Measurements from ENCODE around the gene PTPRD.

Gene PTPRD

GRCh38 chr9:8860086-8860485 lies 1752.7 kb downstream of the PTPRD start:
- H3K27me3 ChIP-seq (ENCODE audit: control insufficient read depth, low read length) = no peaks in the 10 kb centered on the region
- no peak for TF ChIP-seq EZH2phosphoT487 (IDR thresholded peaks at IDR 0.05; ENCODE audit: borderline replicate concordance, low read length)
- TF ChIP-seq, protein P1, sequence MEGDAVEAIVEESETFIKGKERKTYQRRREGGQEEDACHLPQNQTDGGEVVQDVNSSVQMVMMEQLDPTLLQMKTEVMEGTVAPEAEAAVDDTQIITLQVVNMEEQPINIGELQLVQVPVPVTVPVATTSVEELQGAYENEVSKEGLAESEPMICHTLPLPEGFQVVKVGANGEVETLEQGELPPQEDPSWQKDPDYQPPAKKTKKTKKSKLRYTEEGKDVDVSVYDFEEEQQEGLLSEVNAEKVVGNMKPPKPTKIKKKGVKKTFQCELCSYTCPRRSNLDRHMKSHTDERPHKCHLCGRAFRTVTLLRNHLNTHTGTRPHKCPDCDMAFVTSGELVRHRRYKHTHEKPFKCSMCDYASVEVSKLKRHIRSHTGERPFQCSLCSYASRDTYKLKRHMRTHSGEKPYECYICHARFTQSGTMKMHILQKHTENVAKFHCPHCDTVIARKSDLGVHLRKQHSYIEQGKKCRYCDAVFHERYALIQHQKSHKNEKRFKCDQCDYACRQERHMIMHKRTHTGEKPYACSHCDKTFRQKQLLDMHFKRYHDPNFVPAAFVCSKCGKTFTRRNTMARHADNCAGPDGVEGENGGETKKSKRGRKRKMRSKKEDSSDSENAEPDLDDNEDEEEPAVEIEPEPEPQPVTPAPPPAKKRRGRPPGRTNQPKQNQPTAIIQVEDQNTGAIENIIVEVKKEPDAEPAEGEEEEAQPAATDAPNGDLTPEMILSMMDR (IDR thresholded peaks at IDR 0.05; ENCODE audit: low read depth, low read length, poor library complexity, severe bottlenecking) = no peak
- no peaks in the 10 kb centered on the region for H3K36me3 ChIP-seq (ENCODE audit: control insufficient read depth, low read length)
- no peaks in the 10 kb centered on the region for H3K4me1 ChIP-seq (ENCODE audit: control insufficient read depth, low read length)
- no peaks in the 10 kb centered on the region for H3K79me2 ChIP-seq (ENCODE audit: control insufficient read depth, low read length)
- H3K9me2 ChIP-seq (replicated peaks; ENCODE audit: control insufficient read depth, low read length) = no peaks in the 10 kb centered on the region
- H3K9me3 ChIP-seq (ENCODE audit: control insufficient read depth, insufficient read depth, low read length) = no peaks in the 10 kb centered on the region
- H3F3A ChIP-seq (ENCODE audit: control insufficient read depth, insufficient read depth) = no peaks in the 10 kb centered on the region
- no peak overlapping the region for H3K4me2 ChIP-seq (ENCODE audit: low read length)
- no peaks in the 10 kb centered on the region for H4K20me1 ChIP-seq (ENCODE audit: control insufficient read depth, insufficient read depth, low read depth, low read length)
- no peak overlapping the region for H3K27ac ChIP-seq (ENCODE audit: low read depth, low read length)
- H3K4me3 ChIP-seq (ENCODE audit: low read length) = no peak overlapping the region

- Histone ChIP-seq H3K4me1 (ENCODE audit: control insufficient read depth, low read length) (no peaks in the 10 kb centered on the region), H3K9me3 (ENCODE audit: control insufficient read depth, insufficient read depth, low read length) (no peaks in the 10 kb centered on the region), H4K20me1 (ENCODE audit: control insufficient read depth, insufficient read depth, low read depth, low read length) (no peaks in the 10 kb centered on the region), H3K79me2 (ENCODE audit: control insufficient read depth, low read length) (no peaks in the 10 kb centered on the region), H3K27ac (ENCODE audit: low read depth, low read length) (no peak overlapping the region), H3K9me2 (replicated peaks; ENCODE audit: control insufficient read depth, low read length) (no peaks in the 10 kb centered on the region), H3K36me3 (ENCODE audit: control insufficient read depth, low read length) (no peaks in the 10 kb centered on the region), H3F3A (ENCODE audit: control insufficient read depth, insufficient read depth) (no peaks in the 10 kb centered on the region), H3K27me3 (ENCODE audit: control insufficient read depth, low read length) (no peaks in the 10 kb centered on the region), H3K4me2 (ENCODE audit: low read length) (no peak overlapping the region), H3K4me3 (ENCODE audit: low read length) (no peak overlapping the region)
- TF ChIP-seq, protein P1 (IDR thresholded peaks at IDR 0.05; ENCODE audit: low read depth, low read length, poor library complexity, severe bottlenecking) = no peak
Measured at GRCh38 chr9:8859416-8859815, 1753.4 kb downstream of the PTPRD start.

DNA sequence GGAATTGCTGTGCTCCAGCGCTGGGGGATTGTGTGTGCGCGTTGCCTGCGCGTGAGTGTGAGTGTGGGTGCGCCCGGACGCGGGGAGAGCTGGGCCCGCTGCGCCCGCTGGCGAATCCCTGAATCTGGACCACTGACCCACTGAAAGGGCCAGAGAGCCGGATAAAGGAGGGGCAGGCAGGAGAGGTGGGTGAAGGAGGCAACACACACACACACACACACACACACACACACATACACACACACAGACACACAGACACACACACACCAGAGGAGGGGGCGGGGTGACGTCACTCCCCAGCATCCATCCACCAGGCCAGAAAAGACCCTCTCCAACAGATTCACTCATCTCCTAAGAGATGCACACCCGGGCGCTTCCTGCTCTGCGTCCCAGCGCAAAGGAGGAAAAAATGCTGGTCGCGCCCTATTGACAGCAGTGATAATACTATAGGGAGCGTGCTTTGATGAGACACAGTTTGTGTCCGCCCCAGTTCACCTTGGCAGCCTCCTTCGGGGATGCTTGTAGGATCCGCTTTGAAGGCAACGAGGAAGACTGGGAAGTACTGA lies 1754.1 kb downstream of the PTPRD start:
- H3K4me1 ChIP-seq (ENCODE audit: control insufficient read depth, low read length) = no peaks in the 10 kb centered on the region
- no peaks in the 10 kb centered on the region for H3K9me2 ChIP-seq (replicated peaks; ENCODE audit: control insufficient read depth, low read length)
- no peak overlapping the region for H3K4me3 ChIP-seq (ENCODE audit: low read length)
- no peak for TF ChIP-seq EZH2phosphoT487 (IDR thresholded peaks at IDR 0.05; ENCODE audit: borderline replicate concordance, low read length)
- TF ChIP-seq, protein P1 (IDR thresholded peaks at IDR 0.05; ENCODE audit: low read depth, low read length, poor library complexity, severe bottlenecking) = no peak
- H3K4me2 ChIP-seq (ENCODE audit: low read length) = no peak overlapping the region
- H3K27me3 ChIP-seq (ENCODE audit: control insufficient read depth, low read length) = no peaks in the 10 kb centered on the region
- no peaks in the 10 kb centered on the region for H4K20me1 ChIP-seq (ENCODE audit: control insufficient read depth, insufficient read depth, low read depth, low read length)
- H3K79me2 ChIP-seq (ENCODE audit: control insufficient read depth, low read length) = no peaks in the 10 kb centered on the region
- H3K9me3 ChIP-seq (ENCODE audit: control insufficient read depth, insufficient read depth, low read length) = no peaks in the 10 kb centered on the region
- no peaks in the 10 kb centered on the region for H3K36me3 ChIP-seq (ENCODE audit: control insufficient read depth, low read length)
- no peak overlapping the region for H3K27ac ChIP-seq (ENCODE audit: low read depth, low read length)
- H3F3A ChIP-seq (ENCODE audit: control insufficient read depth, insufficient read depth) = no peaks in the 10 kb centered on the region

Data from DOHH2 (cell line).